ENCODE results near the gene CLNK. TPM values are rescaled to one million over a fixed set of nuclear protein-coding genes. Genes with fewer than 3 reads are reported as not detected.

The CLNK gene
- total RNA-seq, 4 donors from 2014 or later = 0.17 to 1.3 (median 0.45) TPM; not detected in 1

DNA sequence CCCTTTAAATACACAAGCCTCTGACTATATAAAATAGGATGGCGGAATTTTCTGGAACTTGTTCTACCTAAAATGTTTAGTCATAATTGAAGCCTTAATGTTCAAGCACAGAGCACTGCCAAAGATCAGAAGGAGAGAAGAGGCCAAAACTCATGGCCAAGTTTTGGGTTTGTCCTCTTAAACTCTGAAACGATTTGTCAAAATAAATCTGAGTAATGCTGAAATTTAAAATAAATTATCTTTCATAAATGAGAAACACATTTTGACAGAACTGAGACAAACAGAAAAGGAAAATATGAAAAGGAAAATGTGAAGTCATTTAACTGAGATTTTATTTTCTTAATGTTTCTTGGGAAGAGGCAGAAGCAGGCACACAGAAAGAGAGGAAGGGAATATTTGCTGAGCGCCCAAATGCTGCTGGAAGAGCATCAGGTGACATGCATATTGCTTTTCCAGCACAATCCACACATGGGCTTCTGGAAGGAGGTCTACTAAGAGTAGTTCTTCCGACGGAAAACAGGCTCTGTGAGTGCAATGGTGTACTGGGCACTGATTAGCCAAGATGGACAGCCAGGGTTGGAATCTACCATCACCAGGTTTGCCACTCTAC, 179.9 kb downstream of the CLNK start:
- intact Hi-C loops (cut with DNase I; ENCODE audit: low total_unique reads) = no loop called here
- H3K4me3 ChIP-seq (ENCODE audit: low read depth, poor library complexity, severe bottlenecking) = no peak overlapping the region
- DNase-seq (ENCODE audit: low spot score in 2 of 2) = peak in 1 of 2 donors; percentile 23
- 47 to 54% methylated on average over 5 of the region's 5 CpGs for WGBS, 2 donors
- TF ChIP-seq POLR2A (IDR thresholded peaks at IDR 0.05) = no peak
- TF ChIP-seq, protein P1, sequence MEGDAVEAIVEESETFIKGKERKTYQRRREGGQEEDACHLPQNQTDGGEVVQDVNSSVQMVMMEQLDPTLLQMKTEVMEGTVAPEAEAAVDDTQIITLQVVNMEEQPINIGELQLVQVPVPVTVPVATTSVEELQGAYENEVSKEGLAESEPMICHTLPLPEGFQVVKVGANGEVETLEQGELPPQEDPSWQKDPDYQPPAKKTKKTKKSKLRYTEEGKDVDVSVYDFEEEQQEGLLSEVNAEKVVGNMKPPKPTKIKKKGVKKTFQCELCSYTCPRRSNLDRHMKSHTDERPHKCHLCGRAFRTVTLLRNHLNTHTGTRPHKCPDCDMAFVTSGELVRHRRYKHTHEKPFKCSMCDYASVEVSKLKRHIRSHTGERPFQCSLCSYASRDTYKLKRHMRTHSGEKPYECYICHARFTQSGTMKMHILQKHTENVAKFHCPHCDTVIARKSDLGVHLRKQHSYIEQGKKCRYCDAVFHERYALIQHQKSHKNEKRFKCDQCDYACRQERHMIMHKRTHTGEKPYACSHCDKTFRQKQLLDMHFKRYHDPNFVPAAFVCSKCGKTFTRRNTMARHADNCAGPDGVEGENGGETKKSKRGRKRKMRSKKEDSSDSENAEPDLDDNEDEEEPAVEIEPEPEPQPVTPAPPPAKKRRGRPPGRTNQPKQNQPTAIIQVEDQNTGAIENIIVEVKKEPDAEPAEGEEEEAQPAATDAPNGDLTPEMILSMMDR (IDR thresholded peaks at IDR 0.05) = no peak

DNA sequence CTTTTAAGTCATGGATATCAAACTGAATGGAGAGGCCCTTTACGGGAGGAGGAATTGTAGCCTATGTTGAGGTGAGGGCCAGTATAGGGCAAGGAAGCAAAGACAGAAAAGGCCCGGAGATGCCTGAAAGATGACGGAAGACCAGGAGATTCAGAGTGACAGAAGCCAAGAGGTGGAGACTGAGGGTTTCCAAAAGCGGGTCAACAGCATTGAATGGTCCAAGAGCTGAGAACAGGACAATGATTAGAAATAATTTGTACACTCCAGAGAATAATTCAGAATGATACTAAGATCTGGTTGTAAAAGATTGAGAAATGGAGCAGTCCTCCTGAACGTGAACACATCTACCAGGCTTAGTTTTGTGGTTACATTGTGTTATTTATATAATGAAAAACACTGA, 181.9 kb downstream of the CLNK start:
- no peak overlapping the region for H3K4me3 ChIP-seq (ENCODE audit: low read depth, poor library complexity, severe bottlenecking)
- WGBS, 2 donors = 58 to 65% methylated on average over 5 of the region's 5 CpGs
- no peak for TF ChIP-seq POLR2A (IDR thresholded peaks at IDR 0.05)
- TF ChIP-seq, protein P1 (IDR thresholded peaks at IDR 0.05) = no peak
- peak in 1 of 2 donors; percentile 19 for DNase-seq (ENCODE audit: low spot score in 2 of 2)
- intact Hi-C loops (cut with DNase I; ENCODE audit: low total_unique reads) = no loop called here

DNA sequence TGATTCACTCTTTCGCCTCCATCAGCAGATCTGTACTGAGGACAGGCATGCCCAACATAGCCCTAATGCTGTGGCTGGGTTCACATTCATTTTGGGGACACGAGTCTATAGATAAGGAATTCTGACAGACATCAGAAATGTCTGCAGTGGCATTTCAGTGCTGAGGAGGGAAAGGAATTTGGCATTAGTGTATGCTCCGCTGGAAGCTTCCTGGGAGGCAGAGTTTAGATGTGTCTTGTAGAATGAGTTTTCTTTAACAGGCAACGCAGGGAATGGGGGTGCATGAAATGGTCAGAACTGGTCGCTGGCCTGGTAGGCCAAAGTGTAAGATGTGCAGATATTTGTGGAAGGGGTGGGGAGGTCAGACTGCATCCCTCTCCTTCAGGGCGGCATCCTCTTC, 183.8 kb downstream of the CLNK start:
- TF ChIP-seq POLR2A (IDR thresholded peaks at IDR 0.05) = no peak
- TF ChIP-seq, protein P1 (IDR thresholded peaks at IDR 0.05) = no peak
- H3K4me3 ChIP-seq (ENCODE audit: low read depth, poor library complexity, severe bottlenecking) = no peak overlapping the region
- 74 to 82% methylated on average over 6 of the region's 6 CpGs for WGBS, 2 donors
- DNase-seq (ENCODE audit: low spot score in 2 of 2) = no peak
- intact Hi-C loops (cut with DNase I; ENCODE audit: low total_unique reads) = no loop called here

DNA sequence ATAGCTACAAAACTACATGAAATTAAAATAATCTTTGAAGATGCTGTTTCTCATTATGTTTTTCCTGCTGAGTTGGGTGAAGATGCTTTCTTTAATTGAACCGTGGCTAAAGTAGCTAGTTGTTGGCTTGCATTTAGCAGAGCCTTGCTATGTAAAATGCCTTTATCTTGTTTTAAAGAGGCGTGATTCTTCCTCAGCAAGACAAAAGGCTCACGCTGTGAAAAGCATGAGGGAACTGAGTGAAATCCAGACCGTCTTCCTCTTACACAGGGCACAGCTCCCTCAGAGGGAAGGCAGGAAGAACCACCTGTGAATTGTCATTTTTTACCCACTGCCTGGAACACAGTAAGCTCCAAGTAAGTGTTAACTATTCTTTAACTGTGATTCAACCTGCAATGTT, 188.4 kb downstream of the CLNK start:
- no peak for TF ChIP-seq POLR2A (IDR thresholded peaks at IDR 0.05)
- TF ChIP-seq, protein P1 (IDR thresholded peaks at IDR 0.05) = no peak
- WGBS, 2 donors = 64 to 66% methylated on average over 4 of the region's 4 CpGs
- intact Hi-C loops (cut with DNase I; ENCODE audit: low total_unique reads) = no loop called here
- DNase-seq (ENCODE audit: low spot score in 2 of 2) = no peak
- no peak overlapping the region for H3K4me3 ChIP-seq (ENCODE audit: low read depth, poor library complexity, severe bottlenecking)

DNA sequence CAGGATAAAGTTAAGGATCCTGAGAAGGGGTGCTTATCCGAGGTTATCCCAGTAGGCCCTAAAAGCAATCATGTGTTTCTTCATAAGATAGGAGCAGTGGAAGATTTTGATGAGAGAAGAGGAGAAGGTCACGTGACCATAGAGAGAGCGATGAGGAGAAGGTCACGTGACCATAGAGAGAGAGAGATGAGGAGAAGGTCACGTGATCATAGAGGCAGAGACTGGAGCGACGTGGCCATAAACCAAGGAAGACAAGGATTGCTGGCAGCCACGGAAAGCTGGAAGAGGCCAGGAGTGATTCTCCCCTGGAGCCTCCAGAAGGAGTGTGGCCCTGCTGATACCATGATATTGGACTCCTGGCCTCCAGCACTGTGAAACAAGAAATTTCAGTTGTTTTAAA, 188.9 kb downstream of the CLNK start:
- WGBS, 2 donors = 85 to 86% methylated on average over 8 of the region's 8 CpGs
- intact Hi-C loops (cut with DNase I; ENCODE audit: low total_unique reads) = no loop called here
- DNase-seq (ENCODE audit: low spot score in 2 of 2) = no peak
- no peak overlapping the region for H3K4me3 ChIP-seq (ENCODE audit: low read depth, poor library complexity, severe bottlenecking)
- TF ChIP-seq POLR2A (IDR thresholded peaks at IDR 0.05) = no peak
- TF ChIP-seq, protein P1 (IDR thresholded peaks at IDR 0.05) = no peak

DNA sequence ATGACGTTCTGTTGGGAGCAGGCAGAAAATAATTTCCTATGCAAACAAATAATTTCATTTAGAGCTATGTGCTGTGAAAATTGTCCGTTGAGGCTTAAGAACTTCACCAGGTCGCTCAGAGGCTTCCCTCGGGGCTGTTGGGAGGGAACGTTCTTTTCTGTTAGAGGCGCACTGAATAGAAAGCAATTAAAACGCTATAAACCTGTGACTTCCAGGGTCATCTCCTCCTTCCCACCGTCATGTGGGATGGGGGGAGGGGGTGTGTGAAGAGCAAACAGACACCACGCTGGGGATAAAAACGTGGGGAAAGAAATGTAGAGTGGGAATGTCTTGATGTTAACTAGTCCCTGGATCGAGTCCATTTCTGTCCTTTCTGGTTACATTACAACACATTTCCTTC, 192.1 kb downstream of the CLNK start:
- H3K4me3 ChIP-seq (ENCODE audit: low read depth, poor library complexity, severe bottlenecking) = no peak overlapping the region
- TF ChIP-seq, protein P1 (IDR thresholded peaks at IDR 0.05) = no peak
- TF ChIP-seq POLR2A (IDR thresholded peaks at IDR 0.05) = no peak
- no peak for DNase-seq (ENCODE audit: low spot score in 2 of 2)
- intact Hi-C loops (cut with DNase I; ENCODE audit: low total_unique reads) = no loop called here
- 25 to 32% methylated on average over 11 of the region's 11 CpGs for WGBS, 2 donors

All from lower leg skin (tissue), 4 donors.